ENCODE results near the gene SSTR4. TPM values are rescaled to one million over a fixed set of nuclear protein-coding genes. Genes with fewer than 3 reads are reported as not detected.

Gene SSTR4
- total RNA-seq, 1 experiment from 2014 or later, result not detected

DNA sequence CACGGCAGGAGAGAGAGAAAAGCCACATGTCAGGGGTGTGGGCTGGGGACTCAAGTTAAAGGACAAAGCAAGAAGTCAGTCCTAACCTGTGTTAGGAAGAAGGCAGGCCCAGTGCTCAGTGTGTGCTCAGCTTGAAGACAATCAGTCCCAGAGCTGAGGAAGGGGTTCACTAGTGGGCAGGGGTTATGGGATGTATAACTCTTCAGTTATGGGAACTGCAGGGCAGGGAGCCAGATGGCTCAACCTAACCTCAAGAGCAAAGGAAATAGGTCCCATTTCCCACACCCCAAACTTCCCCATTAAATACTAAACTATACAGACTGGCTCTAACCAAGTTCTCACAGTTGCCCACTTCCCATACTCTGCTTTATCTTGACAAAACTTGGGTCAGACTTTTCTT lies 7.4 kb upstream of the SSTR4 start:
- Mint-ChIP-seq H3K4me1 (ENCODE audit: low read depth, unreplicated experiment) (peaks cover 40% of the 10 kb centered on the region), H3K4me3 (ENCODE audit: unreplicated experiment) (no peak overlapping the region), H3K36me3 (ENCODE audit: insufficient read depth, unreplicated experiment) (peaks cover 15% of the 10 kb centered on the region), H3K9me3 (ENCODE audit: unreplicated experiment) (no peaks in the 10 kb centered on the region), H3K27ac (ENCODE audit: unreplicated experiment) (no peak overlapping the region), H3K27me3 (ENCODE audit: insufficient read depth, unreplicated experiment) (no peaks in the 10 kb centered on the region)
- intact Hi-C loops (cut with micrococcal nuclease; ENCODE audit: unreplicated experiment), result no loop called here
- H3K9me3 ChIP-seq, result no peaks in the 10 kb centered on the region
- no TSS peak for BruUV-seq (replicated peaks)
- CTCF ChIA-PET, result no interaction called here
- no peak for TF ChIP-seq CTCF (IDR thresholded peaks at IDR 0.05; ENCODE audit: insufficient read depth in 1 of 2, low read depth in 1 of 2, low read length in 1 of 2, severe bottlenecking in 1 of 2, unreplicated experiment in 1 of 2)
- no peaks in the 10 kb centered on the region for H3K36me3 ChIP-seq (ENCODE audit: control insufficient read depth, insufficient read depth, low read length)
- POLR2A ChIA-PET, result no interaction called here
- no peak overlapping the region for H3K4me3 ChIP-seq (ENCODE audit: low read depth, low read length)
- no peak for DNase-seq
- no peaks in the 10 kb centered on the region for H3K27me3 ChIP-seq (replicated peaks; ENCODE audit: control insufficient read depth, insufficient read depth, low read length)
- peaks cover 32% of the 10 kb centered on the region for H3K4me1 ChIP-seq

GRCh38 chr20:23028392-23028791 lies 6.7 kb upstream of the SSTR4 start:
- H3K36me3 ChIP-seq (ENCODE audit: control insufficient read depth, insufficient read depth, low read length), result no peaks in the 10 kb centered on the region
- H3K4me3 ChIP-seq (ENCODE audit: low read depth, low read length), result no peak overlapping the region
- no TSS peak for BruUV-seq (replicated peaks)
- no peaks in the 10 kb centered on the region for H3K9me3 ChIP-seq
- H3K27me3 Mint-ChIP-seq (ENCODE audit: insufficient read depth, unreplicated experiment), result no peaks in the 10 kb centered on the region
- intact Hi-C loops (cut with micrococcal nuclease; ENCODE audit: unreplicated experiment), result no loop called here
- no peaks in the 10 kb centered on the region for H3K9me3 Mint-ChIP-seq (ENCODE audit: unreplicated experiment)
- peaks cover 27% of the 10 kb centered on the region for H3K4me1 ChIP-seq
- TF ChIP-seq CTCF (IDR thresholded peaks at IDR 0.05; ENCODE audit: insufficient read depth in 1 of 2, low read depth in 1 of 2, low read length in 1 of 2, severe bottlenecking in 1 of 2, unreplicated experiment in 1 of 2), result no peak
- CTCF ChIA-PET, result no interaction called here
- H3K4me1 Mint-ChIP-seq (ENCODE audit: low read depth, unreplicated experiment), result peaks cover 34% of the 10 kb centered on the region
- no peak overlapping the region for H3K4me3 Mint-ChIP-seq (ENCODE audit: unreplicated experiment)
- no peaks in the 10 kb centered on the region for H3K27me3 ChIP-seq (replicated peaks; ENCODE audit: control insufficient read depth, insufficient read depth, low read length)
- POLR2A ChIA-PET, result no interaction called here
- H3K36me3 Mint-ChIP-seq (ENCODE audit: insufficient read depth, unreplicated experiment), result peaks cover 10% of the 10 kb centered on the region
- DNase-seq, result no peak
- H3K27ac Mint-ChIP-seq (ENCODE audit: unreplicated experiment), result no peak overlapping the region

DNA sequence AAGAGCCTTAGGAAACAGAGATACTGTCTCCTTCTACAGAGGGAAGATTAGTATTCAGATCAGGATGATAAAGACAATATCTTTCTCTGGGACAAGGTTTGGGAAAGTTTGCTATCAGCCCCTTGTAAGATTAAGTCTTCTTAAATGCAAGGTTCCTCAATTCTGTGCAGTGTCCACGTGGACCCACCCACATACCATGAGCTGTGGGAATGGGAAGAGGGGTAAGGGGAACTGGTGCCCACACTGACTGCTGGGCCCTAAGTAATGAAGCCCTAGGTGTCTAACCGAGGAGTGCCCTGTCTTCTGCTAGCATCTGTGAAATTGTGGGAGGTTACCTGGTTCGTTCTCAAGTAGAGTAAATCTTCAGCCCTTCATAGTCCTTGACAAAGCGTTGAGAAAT lies 5.8 kb upstream of the SSTR4 start:
- BruUV-seq (replicated peaks), result no TSS peak
- Mint-ChIP-seq H3K27me3 (ENCODE audit: insufficient read depth, unreplicated experiment) (no peaks in the 10 kb centered on the region), H3K4me3 (ENCODE audit: unreplicated experiment) (no peak overlapping the region), H3K4me1 (ENCODE audit: low read depth, unreplicated experiment) (peaks cover 24% of the 10 kb centered on the region), H3K27ac (ENCODE audit: unreplicated experiment) (no peak overlapping the region), H3K9me3 (ENCODE audit: unreplicated experiment) (no peaks in the 10 kb centered on the region), H3K36me3 (ENCODE audit: insufficient read depth, unreplicated experiment) (peaks cover 8% of the 10 kb centered on the region)
- Histone ChIP-seq H3K36me3 (ENCODE audit: control insufficient read depth, insufficient read depth, low read length) (no peaks in the 10 kb centered on the region), H3K27me3 (replicated peaks; ENCODE audit: control insufficient read depth, insufficient read depth, low read length) (no peaks in the 10 kb centered on the region), H3K9me3 (no peaks in the 10 kb centered on the region), H3K4me3 (ENCODE audit: low read depth, low read length) (no peak overlapping the region), H3K4me1 (peaks cover 17% of the 10 kb centered on the region)
- intact Hi-C loops (cut with micrococcal nuclease; ENCODE audit: unreplicated experiment), result no loop called here
- no peak for DNase-seq
- POLR2A ChIA-PET, result no interaction called here
- CTCF ChIA-PET, result no interaction called here
- TF ChIP-seq CTCF (IDR thresholded peaks at IDR 0.05; ENCODE audit: insufficient read depth in 1 of 2, low read depth in 1 of 2, low read length in 1 of 2, severe bottlenecking in 1 of 2, unreplicated experiment in 1 of 2), result no peak

All from Caco-2 (cell line).